SH-SY5Y (cell line): ENCODE results near the gene BABAM1.

Experiments used
- GATA2 ChIP-seq: IDR thresholded peaks from 2 replicates; pipeline ENCODE4 v1.6.1; 2011; ENCODE audit warnings: mild to moderate bottlenecking, low read depth, low read length
- GATA3 ChIP-seq: IDR thresholded peaks from 2 replicates; pipeline ENCODE4 v1.6.1; 2011; ENCODE audit warnings: low read depth, mild to moderate bottlenecking, low read length, moderate library complexity

The BABAM1 gene

DNA sequence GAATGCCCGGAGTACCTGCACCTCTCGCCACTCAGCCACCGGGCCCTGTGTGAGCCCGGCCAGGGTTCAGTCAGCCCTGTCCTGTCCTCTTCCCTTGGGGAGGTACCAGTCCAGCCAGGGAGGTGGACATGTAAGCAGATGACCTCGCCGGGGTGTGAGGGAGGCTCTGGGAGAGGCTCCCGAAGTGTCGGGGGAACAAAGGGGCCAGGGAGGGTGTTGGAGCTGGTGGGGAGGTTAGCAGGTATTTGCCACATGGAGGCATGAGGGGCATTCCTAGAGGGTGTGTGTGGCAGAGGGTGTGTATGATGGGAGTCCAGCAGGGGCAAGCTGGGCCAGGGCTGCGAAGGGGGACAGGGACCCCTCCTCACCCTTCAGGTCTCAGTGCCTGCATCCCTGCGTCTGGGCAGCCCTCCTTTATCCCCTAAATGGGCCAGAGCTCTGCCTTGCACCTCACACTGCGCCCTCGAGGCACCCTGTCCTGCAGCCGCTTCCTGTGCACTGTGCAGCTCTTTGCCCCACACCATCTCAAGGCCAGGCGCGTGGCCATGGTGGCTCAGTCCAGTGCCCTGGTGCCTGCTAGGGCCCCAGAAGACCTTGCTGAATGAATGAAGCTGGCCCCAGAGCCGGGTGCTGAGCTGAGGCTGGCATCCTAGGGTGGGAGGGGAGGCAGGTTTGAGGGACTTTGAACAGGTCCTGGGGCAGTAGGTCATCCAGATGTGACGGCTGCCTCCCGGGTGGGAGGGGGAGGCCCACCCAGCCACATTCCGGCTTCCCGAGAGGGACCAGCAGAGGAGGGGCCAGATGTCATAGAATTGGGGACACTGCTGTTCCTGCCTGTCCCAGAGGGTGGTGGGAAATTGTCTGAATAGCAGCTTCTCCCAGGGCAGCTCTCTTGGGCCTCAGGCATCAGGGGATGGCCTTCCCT lies 45.2 kb downstream of the BABAM1 start:
- TF ChIP-seq GATA3 (no peak), GATA2 (no peak)

DNA sequence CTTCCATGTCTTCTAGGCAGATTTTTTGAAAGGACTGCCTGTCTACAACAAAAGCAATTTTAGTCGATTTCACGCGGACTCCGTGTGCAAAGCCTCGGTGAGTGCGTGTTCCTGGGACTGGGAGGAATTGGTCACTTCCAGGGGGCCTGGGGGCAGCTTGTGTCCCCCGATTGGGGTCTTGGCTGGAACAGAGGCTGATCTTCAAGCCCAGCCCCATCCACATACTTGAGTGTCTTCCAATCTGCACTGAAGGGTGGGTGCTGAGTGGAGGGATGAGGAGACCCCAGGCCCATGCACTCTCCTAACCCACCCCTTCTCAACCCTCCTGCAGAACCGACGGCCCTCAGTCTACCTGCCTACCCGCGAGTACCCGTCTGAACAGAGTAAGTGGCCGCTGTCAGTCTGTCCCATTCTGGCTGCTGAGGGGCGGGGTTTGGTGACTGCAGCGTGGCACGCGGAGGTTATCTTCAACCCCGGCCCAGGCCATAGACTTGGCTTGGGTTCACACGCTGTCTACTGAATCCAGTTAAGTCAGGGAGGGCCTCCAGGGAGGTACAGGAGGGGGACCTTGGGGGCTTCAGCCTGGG lies 46.9 kb downstream of the BABAM1 start:
- no peak for TF ChIP-seq GATA2
- no peak for TF ChIP-seq GATA3

DNA sequence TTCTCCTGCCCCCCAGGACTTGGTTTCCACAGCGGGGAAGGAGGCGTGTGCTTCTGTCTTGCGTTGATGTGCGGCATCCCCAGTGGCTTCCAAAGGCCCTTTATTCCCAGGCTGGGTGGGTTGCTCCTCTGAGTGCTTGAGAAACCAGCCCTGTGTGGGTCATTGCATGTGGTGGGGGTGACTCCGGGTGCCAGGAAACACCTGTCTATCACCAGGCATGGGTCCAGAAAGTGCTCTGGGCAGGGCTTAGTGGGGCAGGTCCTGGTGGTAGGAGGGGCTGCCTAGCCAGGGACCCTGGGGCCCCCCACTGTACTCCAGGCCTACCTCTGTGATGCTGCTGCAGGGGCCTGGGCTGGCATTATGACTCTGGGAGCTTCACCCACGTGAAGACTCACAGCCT lies 51.7 kb downstream of the BABAM1 start:
- TF ChIP-seq GATA2 (no peak), GATA3 (no peak)

DNA sequence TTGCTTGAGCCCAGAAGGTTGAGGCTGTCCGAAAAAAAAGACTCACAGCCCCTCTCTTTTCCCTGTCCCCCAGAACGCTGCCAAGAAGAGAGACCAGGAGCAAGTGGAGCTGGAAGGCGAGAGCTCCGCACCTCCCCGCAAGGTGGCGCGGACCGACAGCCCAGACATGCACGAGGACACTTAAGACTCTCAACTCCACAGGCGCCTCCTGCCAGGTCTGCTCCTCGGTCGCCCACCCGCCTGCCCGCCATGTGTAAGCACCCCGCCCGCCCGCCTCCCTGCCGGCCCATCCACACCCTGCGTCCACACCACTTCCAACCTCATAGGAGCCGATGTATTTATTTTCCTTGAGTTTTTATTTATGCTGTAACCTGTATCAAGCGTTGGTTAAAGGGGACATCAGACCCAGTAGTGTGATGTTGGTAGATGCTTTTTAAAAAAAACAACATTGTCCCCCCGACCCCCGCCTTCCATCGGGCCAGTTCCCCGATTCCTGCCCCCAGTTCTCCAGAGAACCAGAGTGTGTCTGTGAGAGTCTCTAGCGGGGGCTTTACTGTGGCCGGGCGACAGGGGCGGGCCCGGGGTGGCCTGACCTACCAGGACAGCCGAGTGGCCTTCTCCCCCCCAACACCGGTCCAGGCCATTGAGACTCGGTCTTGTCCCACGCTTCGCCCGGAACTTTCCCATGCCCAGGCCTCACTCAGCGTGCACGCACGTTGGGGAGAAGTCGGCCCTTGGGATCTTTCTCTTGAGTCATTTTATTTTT lies 52.4 kb downstream of the BABAM1 start:
- no peak for TF ChIP-seq GATA3
- no peak for TF ChIP-seq GATA2

DNA sequence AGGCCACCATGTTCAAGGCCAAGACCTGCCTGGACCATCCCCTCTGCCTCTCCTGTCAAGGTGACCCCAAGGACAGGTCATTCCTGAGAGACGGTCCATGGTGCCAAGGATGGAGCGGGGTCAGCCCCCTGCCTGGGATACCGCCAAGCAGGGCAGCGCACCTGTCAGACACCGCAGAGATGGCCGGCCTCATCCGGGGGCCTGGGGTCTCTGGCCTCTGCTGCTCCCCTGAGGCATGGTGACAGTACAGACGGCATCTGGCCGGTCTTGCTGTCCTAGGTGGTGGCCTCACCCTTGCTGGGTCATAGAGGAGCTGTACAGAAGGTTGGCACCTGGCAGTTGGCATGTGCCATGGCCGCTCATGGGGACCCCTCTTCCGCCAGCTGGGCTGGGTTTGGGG lies 53.2 kb downstream of the BABAM1 start:
- no peak for TF ChIP-seq GATA2
- no peak for TF ChIP-seq GATA3

DNA sequence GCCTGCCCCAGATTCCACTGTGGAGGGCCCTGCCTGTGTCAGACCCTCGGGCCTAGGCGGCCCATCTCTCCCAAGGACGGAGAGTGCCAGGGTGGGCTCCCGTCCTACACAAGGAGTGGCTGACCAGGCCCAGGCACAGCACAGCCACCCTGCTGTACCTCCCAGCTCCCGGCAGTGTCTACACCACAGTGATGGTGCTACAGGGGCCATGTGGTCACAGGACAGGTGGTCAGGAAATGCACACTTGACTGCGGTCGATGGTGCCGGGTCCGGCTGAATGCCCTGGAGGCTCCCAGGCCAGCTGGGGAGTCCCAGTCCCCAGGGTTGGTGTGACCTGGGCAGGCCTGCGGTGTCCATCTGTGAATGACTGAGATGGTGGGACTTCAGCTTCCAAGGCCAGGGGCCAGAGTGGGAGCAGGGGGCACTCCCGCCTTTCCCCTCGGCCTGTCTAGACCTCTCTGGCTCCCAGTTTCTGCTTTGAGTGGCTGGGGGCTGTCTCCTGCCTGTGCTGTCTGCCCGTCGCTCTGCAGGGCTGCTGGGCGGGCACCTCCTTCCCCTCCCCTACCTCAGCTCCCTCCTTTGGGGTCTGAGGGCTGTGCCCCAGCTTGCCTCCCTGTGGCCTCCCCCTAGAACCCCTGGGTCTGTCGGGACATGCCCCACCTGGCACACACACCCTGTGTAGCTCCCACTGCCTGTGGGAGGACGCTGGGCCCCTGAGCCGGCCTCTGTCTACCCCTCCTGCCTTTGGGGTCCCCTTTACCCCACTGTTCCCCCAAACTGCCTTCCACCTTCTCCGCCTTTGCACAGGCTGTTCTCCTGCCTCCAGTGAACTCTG lies 54.6 kb downstream of the BABAM1 start:
- no peak for TF ChIP-seq GATA2
- TF ChIP-seq GATA3, result no peak

DNA sequence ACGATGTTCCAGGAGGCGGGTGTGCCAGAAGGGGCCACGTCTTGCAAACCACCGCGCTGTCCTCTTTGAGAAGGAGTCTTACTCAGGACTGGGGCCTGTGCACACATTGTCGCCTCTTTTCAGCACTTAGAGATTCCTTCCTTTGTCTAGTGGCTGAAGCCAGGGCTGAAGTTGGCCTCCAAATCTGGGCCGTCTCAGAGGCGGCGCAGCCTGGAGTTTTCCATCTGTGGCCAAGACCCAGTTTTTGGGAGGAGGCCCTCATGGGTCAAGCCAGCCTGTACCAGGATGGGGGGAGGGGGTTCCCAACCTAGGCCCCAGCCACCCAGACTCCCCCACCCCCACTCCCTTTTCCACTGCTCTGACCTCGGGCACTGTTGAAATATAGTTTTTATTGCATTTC lies 55.6 kb downstream of the BABAM1 start:
- TF ChIP-seq GATA2, result no peak
- TF ChIP-seq GATA3, result no peak

DNA sequence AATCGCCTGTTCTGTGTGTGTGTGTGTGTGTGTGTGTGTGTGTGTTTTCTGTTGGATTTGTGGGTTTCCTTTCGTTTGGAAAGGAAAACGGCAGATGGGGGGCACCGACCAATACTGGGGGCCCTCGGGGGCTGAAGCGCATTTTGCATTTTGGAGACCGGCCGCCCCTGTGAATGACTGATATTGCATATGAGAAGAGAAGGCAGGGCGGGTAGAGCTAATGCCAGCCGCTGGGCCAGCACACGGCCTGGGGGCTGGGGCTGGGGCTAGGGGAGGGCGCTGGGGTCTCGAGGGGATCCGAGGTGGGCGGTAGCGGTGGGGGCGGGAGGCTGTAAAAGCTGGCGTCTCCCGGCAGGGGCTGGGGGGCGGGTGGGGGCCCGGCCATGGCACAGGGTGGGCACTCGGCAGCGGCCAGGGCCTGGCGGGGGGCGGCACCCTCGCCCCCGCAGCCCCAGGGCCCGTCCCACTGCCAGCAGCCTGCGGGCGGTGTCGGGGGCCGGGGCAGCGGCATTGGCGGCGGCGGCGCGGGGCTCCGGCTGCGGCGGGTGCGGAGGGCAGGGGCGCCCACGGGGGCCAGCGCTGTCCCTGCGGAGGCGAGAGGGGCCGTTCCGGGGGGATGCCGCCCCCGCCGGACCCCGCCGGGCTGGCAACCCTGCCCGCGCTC lies 56.2 kb downstream of the BABAM1 start:
- TF ChIP-seq GATA2 (no peak), GATA3 (no peak)

DNA sequence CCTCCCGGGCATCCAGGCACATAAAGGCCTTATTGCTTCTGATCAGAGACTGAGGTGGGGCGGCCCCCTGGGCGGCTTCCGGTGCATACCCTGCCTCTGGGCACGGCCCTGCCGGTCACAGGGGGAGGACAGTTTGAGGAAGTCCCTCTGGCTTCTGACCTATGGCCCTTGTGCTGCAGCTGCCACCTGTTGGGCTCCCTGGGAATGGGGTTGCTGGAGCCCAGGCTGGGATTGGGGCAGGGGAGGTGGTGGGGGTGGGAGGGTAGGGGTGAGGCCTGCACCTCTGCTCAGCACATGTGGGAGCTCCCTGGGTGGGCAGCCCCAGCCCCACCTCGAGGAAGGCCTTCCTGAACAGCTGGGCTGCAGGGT lies 56.7 kb downstream of the BABAM1 start:
- TF ChIP-seq GATA2 (no peak), GATA3 (no peak)

DNA sequence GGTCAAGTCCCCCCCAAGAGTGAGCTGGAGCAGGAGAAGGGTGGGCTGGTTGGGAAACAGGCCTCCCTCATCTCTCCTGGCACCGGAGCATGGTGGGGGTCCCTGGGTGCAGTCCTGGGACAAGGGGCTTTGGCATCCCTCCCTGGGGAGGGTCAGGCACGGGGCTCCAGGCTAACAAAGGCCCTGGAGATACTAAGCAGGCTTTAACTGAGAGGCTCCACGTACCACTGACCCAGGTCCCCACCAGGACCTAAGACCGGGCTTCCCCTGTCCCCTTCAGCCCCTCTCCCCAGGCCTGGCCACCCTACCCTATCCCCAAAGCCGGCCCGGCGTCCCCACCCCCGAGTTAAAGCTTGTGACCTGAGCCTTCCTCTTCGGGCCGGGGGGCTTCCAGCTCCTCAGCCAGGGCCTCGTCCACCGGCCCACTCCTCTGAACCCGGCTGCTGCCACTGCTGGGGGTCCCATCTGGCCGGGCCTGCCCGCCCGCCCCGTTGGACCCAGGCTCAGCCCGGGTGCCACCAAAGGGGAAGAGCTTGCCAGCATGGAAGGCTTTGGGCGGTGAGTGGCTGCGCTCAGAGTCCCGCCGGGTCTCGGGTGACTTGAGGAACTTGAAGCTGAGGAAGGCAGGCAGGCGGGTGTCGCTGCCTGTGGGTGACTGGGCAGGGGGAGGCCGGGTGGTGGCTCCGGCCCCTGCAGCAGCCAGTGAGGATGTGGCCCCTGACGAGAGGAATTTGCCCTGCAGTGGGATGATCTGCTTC lies 57.3 kb downstream of the BABAM1 start:
- TF ChIP-seq GATA2, result no peak
- no peak for TF ChIP-seq GATA3

DNA sequence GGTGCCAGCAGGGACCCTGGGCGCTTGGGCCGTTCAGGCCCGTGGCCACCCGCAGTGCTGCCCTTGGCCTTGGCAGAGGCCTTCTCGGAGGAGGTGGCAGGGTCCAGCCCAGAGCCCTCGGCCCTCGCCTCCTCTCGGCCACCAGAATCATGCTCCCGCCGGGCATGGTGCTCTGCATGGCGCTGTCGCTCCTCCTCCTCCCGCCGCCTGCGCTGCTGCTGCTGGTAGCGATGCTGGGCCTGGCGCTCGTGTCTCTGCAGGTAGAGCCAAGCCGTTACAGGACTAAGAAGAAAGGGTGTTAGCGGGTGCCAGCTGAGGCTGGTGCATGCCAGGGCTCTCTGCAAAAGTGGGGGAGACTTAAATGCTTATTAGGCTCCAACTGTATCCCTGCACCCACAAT lies 57.9 kb downstream of the BABAM1 start:
- no peak for TF ChIP-seq GATA3
- TF ChIP-seq GATA2, result no peak

DNA sequence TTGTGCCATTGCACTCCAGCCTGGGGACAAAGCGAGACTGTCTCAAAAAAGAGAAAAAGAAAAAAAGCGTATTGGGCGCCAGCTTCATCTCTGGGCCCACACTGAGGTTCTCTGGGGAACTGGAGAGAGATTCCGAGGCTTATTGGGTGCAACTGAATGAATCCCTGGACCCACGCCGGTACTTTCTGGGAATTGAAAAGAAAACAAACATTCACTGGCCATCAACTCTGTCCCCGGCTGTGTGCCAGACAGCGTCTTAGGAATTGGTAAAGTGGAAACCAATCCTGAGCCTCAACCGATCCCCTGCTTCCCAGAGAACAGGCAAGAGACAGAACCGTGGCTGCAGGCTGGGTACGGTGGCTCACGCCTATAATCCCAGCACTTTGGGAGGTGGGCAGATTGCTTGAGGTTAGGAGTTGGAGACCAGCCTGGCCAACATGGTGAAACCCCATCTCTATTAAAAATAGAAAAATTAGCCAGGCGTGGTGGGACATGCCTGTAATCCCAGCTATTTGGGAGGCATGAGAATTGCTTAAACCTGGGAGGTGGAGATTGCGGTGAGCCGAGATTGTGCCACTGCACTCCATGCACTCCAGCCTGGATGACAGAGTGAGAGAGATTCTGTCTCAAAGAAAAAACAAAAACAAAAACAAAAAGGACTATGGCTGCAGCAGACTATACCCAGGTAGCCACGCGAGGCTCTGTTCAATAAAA lies 58.8 kb downstream of the BABAM1 start:
- TF ChIP-seq GATA2, result no peak
- TF ChIP-seq GATA3, result no peak
